GM04504 (cell line): ENCODE data around the gene LZTFL1.

Experiments used
- DNase-seq: peaks from one replicate; pipeline ENCODE4 v3.0.0-alpha.2; 2012; ENCODE audit warnings: low read depth

LZTFL1 gene

DNA sequence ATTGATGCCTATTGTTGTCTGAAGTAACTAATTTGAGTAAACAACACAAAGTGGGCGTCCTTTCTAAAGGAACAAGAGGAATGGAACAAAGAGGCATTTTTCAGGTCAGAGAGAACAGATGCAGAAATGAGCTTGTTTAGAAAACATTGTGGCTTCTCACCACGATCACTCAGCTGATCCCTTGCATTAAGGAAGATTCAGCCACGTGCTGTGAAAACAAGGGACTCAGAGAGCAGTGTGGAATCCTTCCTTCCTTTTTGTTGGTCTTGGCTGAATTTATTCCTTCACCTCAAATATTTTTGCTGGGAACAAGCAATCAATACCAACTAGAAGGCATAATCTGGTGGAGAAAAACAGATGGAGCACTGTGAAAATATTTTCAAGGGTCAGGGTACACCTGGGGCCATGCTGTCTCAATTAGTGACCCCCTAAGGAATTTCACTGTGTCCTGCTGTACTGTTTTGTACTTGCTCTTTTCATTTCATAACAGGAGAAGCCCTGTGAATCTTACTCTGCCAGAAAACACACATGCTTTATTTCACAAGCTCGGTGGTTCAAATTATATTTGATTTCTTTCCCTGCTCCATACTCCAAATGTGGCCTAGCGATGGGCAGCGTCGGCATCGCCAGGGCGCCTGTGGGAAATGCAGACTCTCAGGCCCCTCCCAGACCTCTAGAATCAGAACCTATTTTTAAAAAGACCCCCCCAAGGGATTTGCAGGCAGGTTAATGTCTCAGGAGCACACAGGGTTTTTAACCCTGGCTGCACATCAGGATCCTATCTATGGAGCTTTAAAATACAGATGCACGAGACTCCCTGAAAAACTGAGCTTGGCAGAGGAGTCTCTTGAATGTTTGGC is 34.0 kb downstream of the LZTFL1 start:
- DNase-seq, result no peak

DNA sequence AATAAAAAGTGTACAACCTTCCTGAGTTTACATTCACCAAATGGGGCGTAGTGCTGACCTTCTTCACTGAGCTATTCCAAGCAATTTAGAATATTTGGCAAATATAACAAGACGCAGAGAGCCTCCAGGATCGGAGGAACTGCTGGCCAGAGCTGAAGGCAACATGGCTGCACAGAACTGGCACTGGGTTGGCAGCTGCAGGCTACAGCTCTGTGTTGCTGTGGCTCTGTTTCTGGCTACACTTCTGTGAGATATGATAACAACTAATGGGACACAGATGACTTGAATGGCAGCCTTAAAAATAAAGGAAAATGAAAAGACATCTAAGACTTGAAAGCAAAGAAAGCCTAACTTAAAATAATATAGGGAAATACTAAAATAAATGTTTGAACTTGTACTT is 34.8 kb downstream of the LZTFL1 start:
- no peak for DNase-seq

DNA sequence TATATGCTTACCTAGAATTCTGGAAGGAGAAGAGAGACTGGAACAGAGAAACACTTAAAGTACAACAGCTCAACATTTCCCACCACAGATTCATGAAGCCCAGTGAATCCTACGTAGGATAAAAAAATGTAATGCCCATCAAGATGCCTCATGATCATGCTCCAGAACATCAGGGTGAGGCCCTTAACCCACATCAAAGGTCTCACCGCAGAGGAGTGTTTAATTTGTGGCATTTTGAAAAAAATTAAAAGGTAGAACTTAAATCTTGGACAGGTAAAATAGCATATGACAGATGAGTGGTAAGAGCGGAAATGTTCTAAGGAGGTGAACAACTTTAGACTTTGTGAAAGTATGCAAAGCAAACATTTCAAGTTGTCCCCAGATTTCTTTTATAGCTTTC is 35.8 kb downstream of the LZTFL1 start:
- no peak for DNase-seq

DNA sequence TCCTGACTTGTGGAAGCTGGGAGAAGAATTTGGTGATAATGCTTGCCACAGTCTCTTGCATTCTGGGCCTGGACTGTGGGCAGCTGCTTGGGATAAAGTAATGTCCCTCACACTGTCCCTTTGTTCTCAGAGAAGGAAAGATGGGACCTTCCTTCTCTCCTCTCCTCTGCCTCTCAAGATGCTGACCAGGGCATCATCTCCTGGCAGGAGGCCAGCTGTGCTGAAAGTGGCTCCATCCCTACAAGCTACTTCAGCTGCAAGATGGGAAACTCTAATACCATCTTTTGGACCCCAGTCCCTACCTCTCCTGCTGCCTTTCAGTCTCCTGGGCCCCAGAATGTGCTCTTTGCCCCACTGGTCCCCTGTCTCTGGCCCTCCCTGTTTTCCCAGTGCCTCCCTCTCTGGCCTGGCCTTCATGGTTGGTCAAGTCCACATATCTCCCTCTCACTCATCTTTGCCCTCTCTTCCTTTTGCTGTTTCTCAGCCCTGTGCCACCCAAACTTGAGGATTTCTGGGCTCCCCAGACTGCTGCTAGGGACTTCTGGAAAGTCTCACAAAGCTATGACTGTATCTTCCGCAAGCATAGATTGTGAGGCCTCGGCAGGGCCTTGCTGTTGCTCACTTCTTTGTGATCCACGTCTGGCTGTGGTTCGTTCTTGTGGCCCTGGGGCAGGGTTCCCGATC is 38.5 kb downstream of the LZTFL1 start:
- DNase-seq, result no peak

DNA sequence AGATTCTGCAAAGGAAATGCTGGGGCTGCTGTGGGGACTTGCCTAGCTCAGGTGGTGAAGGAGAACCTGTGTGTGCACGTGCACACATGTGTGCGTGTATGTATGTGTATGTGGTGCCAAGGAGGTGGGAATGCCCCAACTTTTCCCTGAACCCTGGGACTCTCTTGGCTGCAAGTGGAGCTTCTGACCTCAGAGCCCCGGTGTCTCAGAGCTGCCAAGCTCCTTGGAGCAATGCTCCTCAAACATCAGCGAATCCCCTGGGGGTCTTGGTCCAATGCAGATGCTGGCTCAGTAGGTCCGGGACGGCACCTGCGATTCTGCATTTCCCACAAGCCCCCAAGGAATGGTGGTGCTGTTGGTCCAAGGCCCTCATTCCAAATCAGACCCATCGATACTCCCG is 39.8 kb downstream of the LZTFL1 start:
- no peak for DNase-seq

DNA sequence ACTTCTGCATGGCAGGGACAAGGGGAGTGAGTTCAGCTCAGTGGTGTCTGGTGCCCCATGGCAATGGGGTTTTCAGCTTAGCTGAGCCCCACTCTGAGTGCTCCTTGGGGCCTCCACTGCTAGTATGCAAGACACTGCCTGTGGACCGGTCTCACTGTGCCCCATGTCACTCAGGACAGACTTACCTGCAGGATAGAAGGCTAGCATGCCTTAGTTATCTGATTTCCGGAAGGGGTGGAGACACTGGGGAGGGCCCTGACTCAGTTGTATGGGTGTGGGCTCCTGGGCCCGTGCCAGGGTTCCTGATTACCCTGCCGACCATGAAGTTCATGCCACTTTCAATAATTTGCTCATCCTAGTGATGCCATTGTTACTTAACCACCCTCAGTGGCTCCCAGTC is 41.3 kb downstream of the LZTFL1 start:
- no peak for DNase-seq

DNA sequence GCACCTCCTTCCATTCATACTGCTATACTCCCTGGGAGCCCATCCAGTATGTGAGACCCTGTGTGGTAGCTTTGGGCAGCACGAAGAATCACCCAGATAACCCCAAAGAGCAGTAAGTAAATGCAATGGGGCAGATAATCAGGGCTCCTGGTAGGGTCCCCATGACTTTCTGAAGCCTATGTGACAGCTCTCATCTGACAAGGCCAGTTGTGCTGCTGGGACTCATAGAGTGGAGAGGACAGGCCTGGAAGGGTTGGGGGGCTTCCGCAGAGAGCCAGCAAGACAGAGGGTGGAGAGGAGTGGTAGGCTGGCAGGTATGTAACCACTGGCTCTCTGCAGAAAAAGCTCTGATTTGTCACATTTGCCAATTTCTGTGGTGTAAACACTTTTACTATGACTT is 42.3 kb downstream of the LZTFL1 start:
- DNase-seq, result no peak

DNA sequence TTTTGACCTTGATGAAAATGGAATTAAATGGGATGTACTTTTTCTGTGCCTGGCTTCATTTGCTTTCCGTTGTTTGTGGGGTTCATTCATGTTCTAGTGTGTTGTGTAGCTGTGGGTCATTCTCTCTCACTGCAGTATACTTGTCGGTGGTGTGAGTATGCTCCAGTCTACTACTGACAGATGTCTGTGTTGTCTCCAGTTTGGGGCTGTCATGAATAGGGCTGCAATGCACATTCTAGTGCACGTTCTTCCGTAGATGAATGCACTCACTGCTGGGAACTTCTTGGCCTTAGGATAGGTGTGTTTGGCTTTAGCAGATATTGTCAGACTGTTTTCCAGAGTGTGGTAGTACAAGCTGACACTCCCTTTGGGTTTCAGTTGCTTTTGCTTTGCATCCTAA is 43.9 kb downstream of the LZTFL1 start:
- DNase-seq, result no peak

DNA sequence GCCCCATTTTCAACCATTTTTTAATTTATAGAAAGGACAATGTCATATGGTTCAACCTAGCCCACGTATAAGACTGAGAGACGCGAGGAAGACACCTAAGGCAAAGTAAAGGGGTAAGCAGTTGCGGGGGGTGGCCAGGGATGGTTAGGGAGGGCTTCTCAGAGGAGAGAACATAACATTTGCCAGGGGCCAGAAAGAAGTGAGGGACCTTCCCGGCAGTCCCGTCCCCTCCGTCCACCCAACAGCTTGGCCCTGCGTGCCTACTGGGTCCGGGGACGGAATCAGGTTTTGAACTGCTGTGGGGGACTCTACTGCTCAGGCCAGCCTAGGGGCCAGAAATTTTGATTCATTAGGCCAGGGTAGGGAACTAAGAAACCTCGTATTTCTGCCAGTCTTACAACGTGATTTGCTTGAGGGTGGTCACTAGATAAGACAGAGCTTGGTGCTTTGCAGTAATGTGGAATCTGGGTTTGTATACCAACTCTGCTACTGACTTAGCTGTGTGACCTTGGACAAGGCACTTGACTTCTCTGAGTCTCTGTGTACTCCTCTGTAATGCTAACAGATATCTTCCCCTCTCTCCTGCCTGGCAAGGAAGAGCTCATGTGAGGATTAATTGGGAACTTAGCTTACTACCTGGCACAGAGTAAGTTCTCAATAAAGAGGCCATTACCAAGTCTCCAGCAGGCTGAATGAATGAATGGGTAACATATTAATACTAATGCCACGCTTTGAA is 44.8 kb downstream of the LZTFL1 start:
- DNase-seq, result no peak

DNA sequence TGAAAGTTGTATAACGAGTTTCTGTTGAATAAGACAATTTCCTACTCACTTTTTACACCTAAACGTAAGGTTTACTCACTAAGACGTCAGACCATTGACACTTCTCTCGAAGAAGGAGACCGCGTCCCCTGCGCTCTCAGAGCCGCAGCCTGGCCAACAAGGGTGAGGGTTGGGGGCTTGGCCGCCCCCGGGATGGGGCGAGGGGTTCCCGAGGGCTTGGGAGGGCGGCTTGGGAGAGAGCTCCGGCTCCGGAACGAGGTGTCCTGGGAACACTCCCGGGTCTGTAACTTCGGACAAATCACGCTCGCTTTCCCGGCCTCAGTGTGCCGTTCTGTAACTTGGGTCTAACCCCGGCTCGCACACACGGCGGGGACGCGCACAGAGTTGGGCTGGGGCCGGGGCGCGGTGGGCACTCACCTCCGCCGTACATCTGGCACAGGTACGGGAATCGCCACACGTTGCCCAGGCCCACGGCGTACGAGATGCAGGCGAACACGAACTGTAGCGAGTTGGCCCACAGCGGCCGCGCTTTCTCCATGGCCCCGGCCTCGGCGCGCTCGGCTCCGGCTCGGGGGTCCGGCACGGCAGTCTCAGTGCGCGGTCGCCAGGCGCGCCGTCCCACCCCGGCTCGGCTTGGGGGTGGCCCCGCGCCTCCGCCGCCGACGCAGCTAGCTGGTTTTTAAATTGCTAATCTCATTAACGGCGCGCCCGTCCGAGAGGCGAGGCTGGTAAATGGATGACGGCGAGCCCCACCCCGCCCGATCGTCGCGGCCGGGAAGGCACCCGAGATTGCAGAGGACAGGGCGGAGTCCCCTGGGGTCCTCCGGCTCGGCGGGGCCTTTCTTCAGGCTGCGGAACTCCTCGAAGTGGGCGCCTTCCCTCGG is 45.8 kb downstream of the LZTFL1 start, which contains the start of gene SLC6A20:
Gene SLC6A20 (minus strand): TSS at position 655 of the 884 bp plus-strand sequence. CDS start 117 bp downstream, at position 538.
- no peak for DNase-seq

DNA sequence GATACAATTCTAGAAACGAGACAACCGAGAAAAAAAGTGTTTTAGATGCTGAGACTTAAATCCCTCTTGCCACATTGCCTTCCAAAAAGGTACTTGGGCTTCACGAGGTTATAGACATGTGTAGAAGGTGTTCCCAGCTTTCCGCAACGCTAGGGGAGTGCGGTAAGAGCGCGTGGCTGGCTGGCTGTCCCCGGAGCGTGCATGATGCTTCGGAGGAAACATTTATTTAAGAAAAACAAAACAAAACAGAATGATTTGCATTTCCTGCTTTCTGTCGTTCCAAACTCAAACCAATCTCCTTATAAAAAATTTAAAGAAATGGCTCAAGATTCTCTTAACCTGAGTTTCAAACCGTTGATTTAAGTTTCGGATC is 46.4 kb downstream of the LZTFL1 start:
- no peak for DNase-seq

DNA sequence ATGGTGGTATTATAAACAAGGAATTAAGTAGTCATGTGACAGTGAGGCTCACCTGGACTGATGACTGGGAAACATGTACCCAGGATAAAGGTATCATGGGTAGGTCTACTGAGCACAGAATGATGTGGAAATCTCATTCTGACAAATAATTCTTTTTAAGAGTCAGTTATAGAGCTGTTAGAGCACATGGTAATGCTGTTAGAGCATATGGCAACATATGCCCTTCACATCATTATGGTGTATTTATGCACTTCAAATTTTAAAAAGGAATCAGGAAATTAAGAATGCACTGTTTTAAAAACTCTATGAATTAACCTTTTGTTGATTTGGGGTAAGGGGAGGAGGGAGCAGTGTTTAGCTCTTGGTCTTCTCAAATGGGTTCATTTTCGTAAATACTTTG is 47.3 kb downstream of the LZTFL1 start:
- DNase-seq, result no peak

DNA sequence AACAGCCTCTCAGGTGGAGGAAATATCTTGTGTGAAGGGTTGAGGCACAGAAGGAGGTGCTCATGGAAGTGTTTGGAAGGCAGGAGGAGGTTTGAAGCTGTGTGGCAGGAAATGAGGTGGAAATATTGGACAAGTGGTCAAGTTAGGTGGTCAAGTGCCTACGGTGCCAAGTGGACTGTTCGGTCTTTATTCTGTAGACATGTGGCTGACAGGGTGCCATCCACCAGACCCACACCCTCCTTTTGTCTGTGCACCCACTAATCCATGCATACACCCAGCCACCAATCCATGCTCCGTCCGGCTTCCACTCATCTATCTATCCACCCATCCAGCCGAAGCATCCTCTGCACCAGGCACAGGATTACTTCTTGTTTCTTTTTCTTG is 47.8 kb downstream of the LZTFL1 start:
- DNase-seq, result no peak

DNA sequence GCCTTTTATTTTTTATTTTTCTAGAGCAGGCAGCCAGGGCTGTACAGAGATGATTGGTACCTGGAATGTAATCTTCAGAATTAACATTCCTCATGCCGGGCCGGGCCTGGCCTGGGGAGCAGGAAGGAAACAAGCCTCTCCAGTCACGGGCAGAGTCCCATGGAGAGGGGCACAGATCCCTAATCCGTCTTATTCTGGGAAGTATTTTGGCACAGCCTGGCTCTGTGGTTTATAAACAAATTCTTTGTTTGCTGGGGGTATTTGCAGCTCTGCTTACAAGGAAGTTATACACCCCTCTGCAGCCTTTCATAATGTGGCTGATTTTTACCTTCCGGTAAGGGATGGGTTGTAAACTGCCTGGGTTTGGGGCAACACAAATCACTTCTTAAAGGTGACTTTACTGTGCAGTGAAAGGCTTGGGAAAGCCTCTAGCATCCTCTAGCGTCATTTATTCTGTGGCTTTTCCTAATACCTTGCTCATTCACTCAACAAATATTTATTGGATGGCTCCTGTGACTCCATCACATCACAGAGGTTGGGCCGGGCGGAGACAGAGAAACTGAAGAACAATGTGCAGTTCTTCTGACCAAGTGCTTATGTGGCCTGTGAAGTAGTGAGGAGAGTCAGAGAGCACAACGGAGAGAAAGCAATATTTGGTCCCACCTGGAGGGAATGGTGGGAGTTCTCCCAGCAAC is 48.3 kb downstream of the LZTFL1 start:
- no peak for DNase-seq

DNA sequence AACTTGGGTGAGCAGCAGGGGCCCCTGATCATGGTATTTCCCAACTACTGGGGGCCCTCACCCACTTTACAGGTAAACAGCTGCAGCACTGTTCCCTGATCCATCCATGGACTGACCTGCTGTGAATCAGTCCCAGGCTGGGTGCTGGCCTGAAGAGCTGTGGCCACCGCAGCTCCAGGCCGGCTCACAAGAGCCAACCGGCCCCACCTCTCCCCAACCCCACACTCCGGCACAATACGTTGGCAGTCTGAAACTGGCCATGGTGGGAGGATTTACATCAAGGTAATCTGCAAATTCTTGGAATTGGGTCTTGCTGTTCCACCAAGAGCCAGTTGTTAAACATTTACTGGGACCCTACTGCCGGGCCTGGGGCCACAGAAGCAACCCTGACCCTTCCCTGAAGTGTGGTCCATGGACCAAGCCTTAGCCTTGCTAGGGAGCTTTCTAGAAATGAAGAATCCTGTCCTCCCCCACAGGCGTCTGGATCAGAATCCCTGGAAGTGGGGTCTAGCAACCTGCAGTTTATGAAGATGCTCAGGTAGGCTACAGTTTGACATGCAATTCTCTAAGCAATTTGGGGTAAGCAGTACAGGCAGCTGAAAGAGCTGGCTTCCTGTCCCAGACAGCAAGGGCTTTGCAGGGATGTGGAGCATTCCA is 49.3 kb downstream of the LZTFL1 start:
- no peak for DNase-seq

DNA sequence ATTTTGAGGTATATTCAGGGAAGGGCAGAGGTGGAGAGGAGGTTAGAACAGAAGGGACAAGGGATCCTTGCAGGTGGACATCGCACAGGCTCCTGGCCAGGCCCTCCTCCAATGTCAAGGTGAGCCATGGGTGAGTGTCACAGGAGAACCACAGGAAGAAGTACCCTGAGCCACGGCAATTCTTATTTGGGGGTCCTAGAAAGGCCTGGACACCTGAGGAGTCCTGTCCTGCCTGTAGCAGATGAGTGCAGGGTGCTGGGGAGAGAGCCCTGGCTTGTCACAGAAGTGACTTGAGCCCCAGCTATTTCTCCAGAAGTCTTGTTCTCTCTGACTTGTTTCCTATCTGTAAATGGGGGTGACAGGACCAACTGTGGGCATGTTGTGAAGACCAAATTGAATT is 49.9 kb downstream of the LZTFL1 start:
- DNase-seq, result no peak

DNA sequence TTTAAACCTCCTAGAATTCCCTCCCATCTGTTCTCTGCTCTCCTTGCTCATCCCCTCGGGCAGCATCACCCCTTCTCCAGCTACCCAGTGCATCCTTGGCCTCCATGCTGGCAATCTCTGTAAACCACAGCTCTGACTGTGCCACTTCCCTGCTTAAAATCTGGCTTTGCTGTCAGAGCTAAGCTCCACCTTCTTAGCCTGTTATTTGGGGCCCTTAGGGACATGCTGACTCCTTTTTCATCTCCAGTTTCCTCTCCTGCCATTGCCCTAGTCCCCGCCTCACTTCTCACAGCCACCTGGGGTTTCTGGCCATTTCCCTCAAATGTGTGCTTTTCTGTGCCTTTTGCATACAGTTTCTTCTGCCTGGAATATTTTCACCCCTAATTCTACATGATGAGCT is 51.3 kb downstream of the LZTFL1 start:
- no peak for DNase-seq

DNA sequence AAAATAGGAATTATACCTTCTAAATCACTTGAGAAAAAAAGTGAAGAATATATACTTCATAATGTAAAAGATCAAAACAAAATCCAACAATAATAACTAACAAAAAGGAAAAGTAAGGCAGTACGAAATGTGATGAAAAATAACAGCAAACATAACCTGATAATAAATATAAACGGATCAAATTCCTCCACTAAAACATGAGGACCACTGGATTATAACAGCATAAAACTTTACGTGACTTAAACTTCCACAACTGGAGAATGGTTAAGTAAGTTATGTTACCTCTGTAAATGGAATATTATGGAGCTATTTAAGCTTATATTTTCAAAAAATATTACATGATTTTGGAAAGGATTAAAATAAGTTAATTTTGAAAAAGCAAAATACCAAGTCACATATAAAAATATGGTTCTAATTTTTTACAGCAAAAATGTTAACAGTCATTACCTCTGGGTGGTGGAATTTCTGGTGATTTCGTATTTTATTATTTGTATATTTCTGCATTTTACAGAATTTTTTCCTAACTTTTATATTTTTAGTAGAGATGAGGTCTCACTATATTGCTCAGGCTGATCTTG is 52.6 kb downstream of the LZTFL1 start:
- no peak for DNase-seq

DNA sequence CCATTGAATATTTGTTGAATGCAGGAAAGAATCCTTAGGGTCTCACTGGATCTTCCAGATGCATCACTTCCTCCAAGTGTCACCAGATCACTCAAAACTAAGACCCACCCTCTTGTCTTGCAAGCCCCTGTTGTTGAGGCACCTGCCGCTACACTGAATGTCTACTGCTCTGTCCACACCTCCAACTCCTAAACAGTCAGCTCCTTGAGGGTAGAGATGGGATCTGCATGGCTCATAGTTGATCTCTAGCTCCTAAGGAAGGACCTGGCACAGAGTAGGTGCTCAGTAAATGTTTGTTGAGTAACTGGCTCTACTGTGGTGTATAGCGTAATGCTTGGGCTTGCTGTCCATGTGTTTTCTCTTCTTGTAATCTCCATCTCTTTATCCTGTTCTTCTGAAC is 54.4 kb downstream of the LZTFL1 start:
- no peak for DNase-seq

DNA sequence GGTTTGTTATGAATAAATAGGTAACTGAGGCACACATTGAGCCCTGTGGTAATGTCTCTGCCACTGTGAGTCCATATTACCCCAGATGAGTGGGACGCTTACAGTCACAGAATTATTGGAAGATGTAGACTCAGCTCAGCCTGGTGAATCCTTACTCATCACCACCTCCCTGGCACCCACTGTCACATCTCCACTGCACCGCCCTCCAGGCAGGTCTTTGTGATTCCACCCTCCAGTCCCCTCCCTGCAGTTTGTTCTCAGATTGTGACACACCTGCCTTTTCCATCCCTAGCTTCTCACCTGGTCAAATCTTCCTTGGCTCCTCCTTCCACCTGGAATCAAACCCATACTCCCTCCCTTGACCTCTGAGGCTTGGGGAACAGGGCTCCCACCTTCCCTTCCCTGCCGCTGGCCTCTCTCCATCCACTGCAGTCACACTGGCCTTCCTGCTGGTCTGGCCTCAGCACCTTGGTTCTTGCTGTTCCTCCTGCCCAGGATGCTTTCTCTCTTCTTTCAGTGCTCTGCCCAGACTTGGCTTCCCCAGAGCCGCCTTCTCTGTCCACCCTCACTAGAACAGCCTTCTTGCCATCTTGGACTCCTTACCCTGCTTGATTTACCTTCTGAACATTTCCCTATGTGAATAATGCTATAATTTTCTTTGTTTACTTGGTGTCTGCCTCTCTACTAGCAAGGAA is 55.0 kb downstream of the LZTFL1 start:
- DNase-seq, result no peak
